ENCODE results near the gene PATE4.
"Not testable (repeated sequence)": the region's sequence is repeated elsewhere in the genome, so short reads cannot be mapped to it uniquely, and the experiment has no call there.

PATE4 gene

DNA sequence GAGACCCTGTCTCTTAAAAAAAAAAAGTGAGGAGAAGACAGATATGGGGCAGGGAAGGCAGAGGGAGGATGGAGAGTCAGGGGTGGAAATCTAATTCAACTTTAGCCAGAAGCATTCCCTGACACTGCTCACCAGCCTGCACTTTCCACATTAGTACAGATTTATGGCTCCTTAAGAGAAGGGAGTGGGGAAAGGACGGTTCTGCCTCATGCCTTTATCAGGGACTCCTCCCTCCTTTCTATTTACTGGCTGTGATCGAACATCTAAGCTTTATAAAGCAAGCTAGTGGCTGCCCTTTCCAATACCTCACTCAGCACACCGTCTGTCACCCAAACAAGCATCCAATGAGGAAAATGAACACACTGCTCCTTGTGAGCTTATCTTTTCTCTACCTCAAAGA is at the start of gene PATE4:
PATE4 (plus strand) TSS at position 301 of the 400 bp plus-strand sequence; CDS start at position 345, 44 bp downstream.
- in situ Hi-C loops (cut with MboI; ENCODE audit: low sequenced_read_pairs), result no loop called here

DNA sequence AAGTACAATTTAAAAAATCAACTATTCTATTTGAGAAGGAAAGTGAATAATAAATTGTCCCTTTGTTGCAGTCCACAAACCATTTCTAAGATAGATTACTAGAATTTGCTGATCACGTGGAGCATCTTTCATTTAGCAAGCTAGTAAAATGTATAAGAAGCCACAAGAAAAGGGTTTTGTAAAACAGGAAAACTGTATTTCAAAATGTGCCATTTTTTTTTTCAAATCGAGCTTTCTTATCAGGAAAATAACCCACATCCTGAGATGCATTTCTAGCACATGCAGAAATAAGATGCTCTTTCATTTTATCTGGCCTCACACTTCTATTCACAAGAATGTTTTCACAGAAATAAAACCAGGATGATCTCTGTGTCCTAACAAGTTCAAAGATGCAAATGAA is 48.4 kb upstream of the PATE4 start:
- in situ Hi-C loops (cut with MboI; ENCODE audit: low sequenced_read_pairs), result no loop called here

- in situ Hi-C loops (cut with MboI; ENCODE audit: low sequenced_read_pairs), result no loop called here
Observed at GRCh38 chr11:125787827-125788226, 45.3 kb upstream of the PATE4 start, which contains the start of gene PATE3. Gene PATE3 (plus strand): TSS chr11:125788127. CDS start chr11:125788152, 25 bp downstream.

- in situ Hi-C loops (cut with MboI; ENCODE audit: low sequenced_read_pairs), result no loop called here
Observed at GRCh38 chr11:125790825-125791224, 42.3 kb upstream of the PATE4 start.

DNA sequence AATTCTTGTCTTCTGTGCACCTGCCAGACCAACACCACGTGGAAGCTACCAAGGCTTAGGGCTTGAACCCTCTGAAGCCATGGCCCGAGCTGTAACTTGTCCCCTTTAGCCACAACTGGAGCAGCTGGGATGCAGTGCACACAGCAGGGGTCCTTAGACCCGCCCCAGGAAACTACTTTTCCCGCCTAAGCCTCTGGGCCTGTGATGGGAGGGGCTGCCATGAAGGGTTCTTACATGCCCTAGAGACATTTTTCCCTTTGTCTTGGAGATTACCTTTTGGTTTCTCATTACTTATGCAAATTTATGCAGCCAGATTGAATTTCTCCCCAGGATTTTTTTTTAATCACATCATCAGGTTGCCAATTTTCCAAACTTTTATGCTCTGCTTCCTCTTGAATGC is 35.5 kb upstream of the PATE4 start:
- in situ Hi-C loops (cut with MboI; ENCODE audit: low sequenced_read_pairs), result no loop called here

- in situ Hi-C loops (cut with MboI; ENCODE audit: low sequenced_read_pairs), result no loop called here
Observed at GRCh38 chr11:125799808-125800207, 33.3 kb upstream of the PATE4 start.

GRCh38 chr11:125802387-125802786 is 30.7 kb upstream of the PATE4 start:
- in situ Hi-C loops (cut with MboI; ENCODE audit: low sequenced_read_pairs), result no loop called here

GRCh38 chr11:125807909-125808308 is 25.2 kb upstream of the PATE4 start:
- in situ Hi-C loops (cut with MboI; ENCODE audit: low sequenced_read_pairs), result no loop called here

DNA sequence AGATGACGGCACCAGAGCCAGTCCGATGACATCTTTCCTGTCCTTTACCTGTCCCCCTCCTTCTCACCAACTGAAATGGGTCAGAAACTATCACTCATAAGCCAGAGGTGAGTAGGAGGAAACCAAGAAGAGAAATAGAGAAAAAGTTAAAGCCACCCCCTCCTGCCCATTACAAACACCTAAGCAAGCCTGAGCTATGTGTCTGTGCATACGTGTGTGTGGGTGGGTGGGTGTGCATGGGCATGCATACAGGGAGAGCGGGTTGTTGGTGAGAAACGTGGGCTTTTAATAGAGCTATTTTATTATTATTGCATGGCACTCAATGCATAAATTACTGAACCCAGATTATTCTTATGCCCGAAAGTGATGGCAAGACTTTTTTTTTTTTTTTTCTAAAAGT is 2.6 kb downstream of the PATE4 start:
- in situ Hi-C loops (cut with MboI; ENCODE audit: low sequenced_read_pairs), result no loop called here

GRCh38 chr11:125842321-125842948 is 9.3 kb downstream of the PATE4 start:
- in situ Hi-C loops (cut with MboI; ENCODE audit: low sequenced_read_pairs), result no loop called here

DNA sequence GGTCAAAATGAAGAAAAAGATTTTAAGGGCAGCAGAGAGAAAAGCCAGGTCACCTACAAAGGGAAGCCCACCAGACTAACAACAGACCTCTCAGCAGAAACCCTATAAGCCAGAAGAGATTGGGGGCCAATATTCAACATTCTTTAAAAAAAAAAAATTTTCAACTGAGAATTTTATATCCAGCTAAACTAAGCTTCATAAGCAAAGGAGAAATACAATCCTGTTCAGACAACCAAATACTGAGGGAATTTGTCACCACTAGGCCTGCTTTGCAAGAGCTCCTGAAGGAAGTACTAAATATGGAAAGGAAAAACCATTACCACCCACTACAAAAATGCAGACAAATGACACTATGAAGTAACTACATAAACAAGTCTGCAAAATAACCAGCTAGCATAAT is 13.1 kb downstream of the PATE4 start:
- in situ Hi-C loops (cut with MboI; ENCODE audit: low sequenced_read_pairs), result no loop called here

- in situ Hi-C loops (cut with MboI; ENCODE audit: low sequenced_read_pairs), result not testable (repeated sequence)
Observed at GRCh38 chr11:125857670-125858069, 24.6 kb downstream of the PATE4 start.

DNA sequence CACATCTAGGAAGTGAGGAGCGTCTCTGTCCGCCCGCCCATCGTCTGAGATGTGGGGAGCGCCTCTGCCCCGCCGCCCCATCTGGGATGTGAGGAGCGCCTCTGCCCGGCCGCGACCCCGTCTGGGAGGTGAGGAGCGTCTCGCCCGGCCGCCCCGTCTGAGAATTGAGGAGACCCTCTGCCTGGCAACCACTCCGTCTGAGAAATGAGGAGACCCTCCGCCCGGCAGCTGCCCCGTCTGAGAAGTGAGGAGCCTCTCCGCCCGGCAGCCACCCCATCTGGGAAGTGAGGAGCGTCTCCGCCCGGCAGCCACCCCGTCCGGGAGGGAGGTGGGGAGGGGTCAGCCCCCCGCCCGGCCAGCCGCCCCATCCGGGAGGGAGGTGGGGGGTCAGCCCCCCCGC is 29.7 kb downstream of the PATE4 start:
- in situ Hi-C loops (cut with MboI; ENCODE audit: low sequenced_read_pairs), result not testable (repeated sequence)

DNA sequence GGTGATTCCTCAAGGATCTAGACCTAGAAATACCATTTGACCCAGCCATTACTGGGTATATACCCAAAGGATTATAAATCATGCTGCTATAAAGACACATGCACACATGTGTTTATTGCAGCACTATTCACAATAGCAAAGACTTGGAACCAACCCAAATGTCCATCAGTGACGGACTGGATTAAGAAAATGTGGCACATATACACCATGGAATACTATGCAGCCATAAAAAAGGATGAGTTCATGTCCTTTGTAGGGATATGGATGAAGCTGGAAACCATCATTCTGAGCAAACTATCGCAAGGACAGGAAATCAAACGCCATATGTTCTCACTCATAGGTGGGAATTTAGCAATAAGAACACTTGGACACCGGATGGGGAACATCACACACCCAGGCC is 32.2 kb downstream of the PATE4 start:
- in situ Hi-C loops (cut with MboI; ENCODE audit: low sequenced_read_pairs), result not testable (repeated sequence)

DNA sequence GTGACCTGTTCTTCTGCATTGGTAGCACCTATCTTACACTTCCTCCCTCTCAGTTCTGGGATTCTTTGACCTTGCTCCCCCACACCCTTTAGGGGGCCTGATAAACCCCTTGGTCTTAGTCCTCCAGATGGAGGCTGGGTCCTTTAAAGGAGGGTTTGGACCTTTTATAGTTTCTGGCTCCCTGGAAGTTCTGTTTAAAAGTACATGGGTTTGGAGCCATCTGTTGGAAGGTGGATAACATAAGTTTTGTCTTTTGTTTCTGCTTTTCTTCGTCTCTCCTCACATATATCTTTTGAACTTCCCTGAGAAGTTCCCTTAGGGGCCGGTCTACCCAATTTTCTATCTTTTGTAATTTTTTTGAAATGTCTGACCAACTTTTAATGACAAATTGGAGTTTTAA is 36.4 kb downstream of the PATE4 start:
- in situ Hi-C loops (cut with MboI; ENCODE audit: low sequenced_read_pairs), result no loop called here

DNA sequence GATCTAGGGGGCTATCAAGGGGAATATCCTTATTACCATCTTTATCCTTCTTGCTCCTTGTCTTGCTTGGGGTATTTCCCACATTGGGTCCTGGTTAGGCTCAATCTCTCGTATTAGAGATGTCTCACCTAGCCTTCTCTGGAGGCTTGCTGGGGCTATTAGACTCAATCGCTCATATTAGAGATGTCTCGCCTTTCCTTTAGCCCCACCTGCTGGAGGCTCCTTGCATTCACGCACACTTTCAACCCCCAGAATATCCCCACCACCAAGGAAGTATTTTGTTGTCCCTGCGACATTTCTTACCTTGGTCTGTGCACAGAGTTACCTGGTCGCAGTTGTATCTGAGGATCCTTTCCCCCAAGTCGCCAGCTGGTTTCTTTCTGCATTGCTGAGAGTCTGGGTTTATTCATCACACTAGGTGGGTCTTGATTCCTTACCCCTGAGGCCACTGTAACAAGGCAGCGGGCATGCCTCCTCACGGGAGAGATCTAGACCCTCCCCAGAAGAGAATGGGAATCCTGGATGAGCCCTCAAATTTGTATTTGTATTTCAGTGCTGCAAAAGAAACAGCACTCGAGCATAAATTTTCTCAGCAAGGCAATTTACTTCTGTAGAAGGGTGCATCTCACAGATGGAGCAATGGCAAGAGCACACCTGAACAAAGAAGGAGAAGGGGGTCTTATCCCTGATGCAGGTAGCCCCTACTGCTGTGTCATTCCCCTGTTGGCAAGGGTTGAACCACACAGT is 38.4 kb downstream of the PATE4 start:
- in situ Hi-C loops (cut with MboI; ENCODE audit: low sequenced_read_pairs), result no loop called here

- in situ Hi-C loops (cut with MboI; ENCODE audit: low sequenced_read_pairs), result no loop called here
Observed at GRCh38 chr11:125872138-125872491, 39.0 kb downstream of the PATE4 start.

GRCh38 chr11:125873881-125874555 is 40.9 kb downstream of the PATE4 start:
- in situ Hi-C loops (cut with MboI; ENCODE audit: low sequenced_read_pairs), result no loop called here

GRCh38 chr11:125874556-125875124 is 41.5 kb downstream of the PATE4 start:
- in situ Hi-C loops (cut with MboI; ENCODE audit: low sequenced_read_pairs), result no loop called here

- in situ Hi-C loops (cut with MboI; ENCODE audit: low sequenced_read_pairs), result no loop called here
Observed at GRCh38 chr11:125881291-125881690, 48.2 kb downstream of the PATE4 start.

GRCh38 chr11:125883375-125883774 is 50.3 kb downstream of the PATE4 start:
- in situ Hi-C loops (cut with MboI; ENCODE audit: low sequenced_read_pairs), result no loop called here

DNA sequence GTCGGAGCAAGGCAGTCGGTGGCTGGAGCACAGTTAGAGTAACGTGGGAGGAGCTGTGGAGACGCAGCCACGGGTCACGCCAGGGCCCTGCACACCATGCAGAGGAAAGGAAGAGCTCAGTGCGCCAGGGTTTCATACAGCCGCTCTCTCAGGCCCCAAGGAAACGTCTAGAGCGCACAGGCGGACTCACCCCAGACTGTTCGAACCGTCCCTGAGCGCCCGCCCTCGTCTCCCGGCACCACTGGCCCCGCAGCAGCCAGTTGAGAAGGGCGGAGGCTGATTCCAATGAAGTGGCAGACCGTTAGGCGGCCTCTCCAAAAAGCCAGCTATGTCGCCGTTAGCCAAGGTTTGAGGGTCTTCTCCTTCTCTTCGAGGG is 53.9 kb downstream of the PATE4 start:
- in situ Hi-C loops (cut with MboI; ENCODE audit: low sequenced_read_pairs), result no loop called here
